ENCODE data around the gene BNIP5. TPM values are rescaled to one million over a fixed set of nuclear protein-coding genes. Genes with fewer than 3 reads are reported as not detected.

Gene BNIP5
- total RNA-seq, 2 experiments from 2014 or later: not detected

GRCh38 chr6:36301781-36302180, 34.9 kb downstream of the BNIP5 start:
- Mint-ChIP-seq H3K36me3 (ENCODE audit: low read depth) (no peaks in the 10 kb centered on the region), H3K4me3 (no peak overlapping the region), H3K27me3 (ENCODE audit: low read depth) (peaks cover 11% of the 10 kb centered on the region), H3K4me1 (ENCODE audit: low read depth) (peaks cover 6% of the 10 kb centered on the region), H3K9me3 (ENCODE audit: insufficient read depth) (no peaks in the 10 kb centered on the region), H3K27ac (no peak overlapping the region)
- ATAC-seq (no peak), DNase-seq (no peak)
- CTCF ChIA-PET: interaction anchor here (0.5 to 5.1 kb wide), 61 partner anchors 7 to 574 kb away, joined by 3 to 59 read pairs (median 4); partner anchors contain the start of genes BNIP5, ETV7, MAPK14 and SLC26A8
- POLR2A ChIA-PET: interaction anchor here (1.2 kb wide), 1 partner anchor 58 kb away, joined by 3 read pairs; no protein-coding TSS in a partner anchor

GRCh38 chr6:36301085-36301658, 35.5 kb downstream of the BNIP5 start:
- DNase-seq (no peak), ATAC-seq (no peak)
- Mint-ChIP-seq H3K36me3 (ENCODE audit: low read depth) (no peaks in the 10 kb centered on the region), H3K4me1 (ENCODE audit: low read depth) (peaks cover 6% of the 10 kb centered on the region), H3K4me3 (no peak overlapping the region), H3K27me3 (ENCODE audit: low read depth) (peaks cover 15% of the 10 kb centered on the region), H3K9me3 (ENCODE audit: insufficient read depth) (no peaks in the 10 kb centered on the region), H3K27ac (no peak overlapping the region)
- ChIA-PET CTCF (interaction anchor here (0.9 to 5.1 kb wide), 8 partner anchors 8 to 177 kb away, joined by 3 to 59 read pairs (median 8); no protein-coding TSS in a partner anchor), POLR2A (no interaction called here)

GRCh38 chr6:36298027-36298426, 38.7 kb downstream of the BNIP5 start:
- ATAC-seq (no peak), DNase-seq (no peak)
- no peaks in the 10 kb centered on the region for H3K9me3 Mint-ChIP-seq (ENCODE audit: insufficient read depth)
- ChIA-PET POLR2A (no interaction called here), CTCF (interaction anchor here (0.6 to 1.0 kb wide), 2 partner anchors 8 to 11 kb away, joined by 3 read pairs; no protein-coding TSS in a partner anchor)
- H3K27ac Mint-ChIP-seq: no peak overlapping the region
- H3K36me3 Mint-ChIP-seq (ENCODE audit: low read depth): no peaks in the 10 kb centered on the region
- H3K4me1 Mint-ChIP-seq (ENCODE audit: low read depth): peaks cover 6% of the 10 kb centered on the region
- H3K27me3 Mint-ChIP-seq (ENCODE audit: low read depth): peaks cover 16% of the 10 kb centered on the region
- H3K4me3 Mint-ChIP-seq: no peak overlapping the region

- no peak overlapping the region for H3K27ac Mint-ChIP-seq
- CTCF ChIA-PET: interaction anchor here (1.2 kb wide), 1 partner anchor 9 kb away, joined by 3 read pairs; no protein-coding TSS in a partner anchor
These were observed 39.2 kb downstream of the BNIP5 start for GRCh38 chr6:36297511-36297910.

GRCh38 chr6:36297051-36297450, 39.6 kb downstream of the BNIP5 start:
- DNase-seq: no peak
- Mint-ChIP-seq H3K27me3 (ENCODE audit: low read depth) (peaks cover 16% of the 10 kb centered on the region), H3K4me1 (ENCODE audit: low read depth) (no peaks in the 10 kb centered on the region), H3K9me3 (ENCODE audit: insufficient read depth) (no peaks in the 10 kb centered on the region), H3K27ac (no peak overlapping the region), H3K4me3 (no peak overlapping the region), H3K36me3 (ENCODE audit: low read depth) (no peaks in the 10 kb centered on the region)
- no peak for ATAC-seq
- ChIA-PET POLR2A (no interaction called here), CTCF (interaction anchor here (0.9 to 1.2 kb wide), 3 partner anchors 9 to 61 kb away, joined by 3 to 4 read pairs (median 3); no protein-coding TSS in a partner anchor)

More at GRCh38 chr6:36297511-36297910, 39.2 kb downstream of the BNIP5 start:
- Mint-ChIP-seq H3K36me3 (ENCODE audit: low read depth) (no peaks in the 10 kb centered on the region), H3K27me3 (ENCODE audit: low read depth) (peaks cover 16% of the 10 kb centered on the region), H3K9me3 (ENCODE audit: insufficient read depth) (no peaks in the 10 kb centered on the region), H3K4me3 (no peak overlapping the region), H3K4me1 (ENCODE audit: low read depth) (peaks cover 2% of the 10 kb centered on the region)
- POLR2A ChIA-PET: no interaction called here
- no peak for DNase-seq
- no peak for ATAC-seq

GRCh38 chr6:36296240-36296639, 40.4 kb downstream of the BNIP5 start:
- Mint-ChIP-seq H3K27me3 (ENCODE audit: low read depth) (peaks cover 13% of the 10 kb centered on the region), H3K4me3 (no peak overlapping the region), H3K27ac (no peak overlapping the region), H3K36me3 (ENCODE audit: low read depth) (no peaks in the 10 kb centered on the region), H3K9me3 (ENCODE audit: insufficient read depth) (no peaks in the 10 kb centered on the region), H3K4me1 (ENCODE audit: low read depth) (peaks cover under 1% of the 10 kb centered on the region)
- CTCF ChIA-PET: interaction anchor here (0.9 to 1.2 kb wide), 4 partner anchors 8 to 62 kb away, joined by 3 to 4 read pairs (median 3); no protein-coding TSS in a partner anchor
- ATAC-seq: no peak
- POLR2A ChIA-PET: no interaction called here
- no peak for DNase-seq

GRCh38 chr6:36292170-36292569, 44.5 kb downstream of the BNIP5 start:
- ChIA-PET POLR2A (no interaction called here), CTCF (interaction anchor here (1.1 kb wide), 1 partner anchor 10 kb away, joined by 7 read pairs; no protein-coding TSS in a partner anchor)
- Mint-ChIP-seq H3K27me3 (ENCODE audit: low read depth) (peaks cover 11% of the 10 kb centered on the region), H3K9me3 (ENCODE audit: insufficient read depth) (no peaks in the 10 kb centered on the region), H3K36me3 (ENCODE audit: low read depth) (no peaks in the 10 kb centered on the region), H3K27ac (no peak overlapping the region), H3K4me1 (ENCODE audit: low read depth) (peaks cover 11% of the 10 kb centered on the region), H3K4me3 (no peak overlapping the region)
- ATAC-seq: no peak
- DNase-seq: no peak

GRCh38 chr6:36290668-36291620, 45.7 kb downstream of the BNIP5 start:
- Mint-ChIP-seq H3K27ac (no peak overlapping the region), H3K4me3 (no peak overlapping the region), H3K4me1 (ENCODE audit: low read depth) (peaks cover 14% of the 10 kb centered on the region), H3K36me3 (ENCODE audit: low read depth) (no peaks in the 10 kb centered on the region), H3K27me3 (ENCODE audit: low read depth) (peaks cover 12% of the 10 kb centered on the region), H3K9me3 (ENCODE audit: insufficient read depth) (no peaks in the 10 kb centered on the region)
- ATAC-seq (no peak), DNase-seq (no peak)
- ChIA-PET CTCF (interaction anchor here (1.1 to 5.5 kb wide), 3 partner anchors 8 to 50 kb away, joined by 3 to 38 read pairs (median 3); no protein-coding TSS in a partner anchor), POLR2A (interaction anchor here (1.3 kb wide), 1 partner anchor 9 kb away, joined by 4 read pairs; no protein-coding TSS in a partner anchor)

GRCh38 chr6:36289281-36289878, 47.3 kb downstream of the BNIP5 start:
- peaks cover 14% of the 10 kb centered on the region for H3K4me1 Mint-ChIP-seq (ENCODE audit: low read depth)
- ChIA-PET POLR2A (interaction anchor here (0.6 to 1.3 kb wide), 2 partner anchors 11 to 32 kb away, joined by 3 to 4 read pairs; no protein-coding TSS in a partner anchor), CTCF (interaction anchor here (1.3 to 5.5 kb wide), 2 partner anchors 9 to 13 kb away, joined by 3 to 38 read pairs; no protein-coding TSS in a partner anchor)
- no peaks in the 10 kb centered on the region for H3K9me3 Mint-ChIP-seq (ENCODE audit: insufficient read depth)
- H3K27me3 Mint-ChIP-seq (ENCODE audit: low read depth): peaks cover 25% of the 10 kb centered on the region
- DNase-seq (no peak), ATAC-seq (no peak)
- H3K4me3 Mint-ChIP-seq: no peak overlapping the region
- H3K27ac Mint-ChIP-seq: no peak overlapping the region
- H3K36me3 Mint-ChIP-seq (ENCODE audit: low read depth): no peaks in the 10 kb centered on the region

GRCh38 chr6:36286858-36287257, 49.8 kb downstream of the BNIP5 start:
- ATAC-seq (no peak), DNase-seq (no peak)
- Mint-ChIP-seq H3K4me1 (ENCODE audit: low read depth) (peaks cover 14% of the 10 kb centered on the region), H3K4me3 (no peak overlapping the region), H3K27me3 (ENCODE audit: low read depth) (peaks cover 40% of the 10 kb centered on the region), H3K36me3 (ENCODE audit: low read depth) (no peaks in the 10 kb centered on the region), H3K27ac (no peak overlapping the region), H3K9me3 (ENCODE audit: insufficient read depth) (no peaks in the 10 kb centered on the region)
- POLR2A ChIA-PET: interaction anchor here (0.6 kb wide), 1 partner anchor 19 kb away, joined by 3 read pairs; no protein-coding TSS in a partner anchor
- CTCF ChIA-PET: interaction anchor here (1.1 to 5.5 kb wide), 2 partner anchors 11 to 15 kb away, joined by 3 to 38 read pairs; no protein-coding TSS in a partner anchor

GRCh38 chr6:36285797-36286196, 50.9 kb downstream of the BNIP5 start:
- H3K27me3 Mint-ChIP-seq (ENCODE audit: low read depth): peaks cover 49% of the 10 kb centered on the region
- no peak overlapping the region for H3K27ac Mint-ChIP-seq
- ATAC-seq (no peak), DNase-seq (no peak)
- CTCF ChIA-PET: interaction anchor here (1.6 kb wide), 1 partner anchor 17 kb away, joined by 6 read pairs; no protein-coding TSS in a partner anchor
- POLR2A ChIA-PET: no interaction called here
- H3K4me3 Mint-ChIP-seq: no peak overlapping the region
- no peaks in the 10 kb centered on the region for H3K9me3 Mint-ChIP-seq (ENCODE audit: insufficient read depth)
- H3K4me1 Mint-ChIP-seq (ENCODE audit: low read depth): peaks cover 11% of the 10 kb centered on the region
- no peaks in the 10 kb centered on the region for H3K36me3 Mint-ChIP-seq (ENCODE audit: low read depth)

All from activated CD8-positive, alpha-beta T cell treated with anti-CD3 and anti-CD28 coated beads, Interleukin-2, amount 10 ng/mL, durations not matched to agents 7 days and 5 days (primary cell).